Activated naive CD4-positive, alpha-beta T cell treated with anti-CD3 and anti-CD28 coated beads, Interleukin-2, amount 50 U/mL, for 72 hours (primary cell): ENCODE results near the gene VDAC1. TPM values are rescaled to one million over a fixed set of nuclear protein-coding genes. Genes with fewer than 3 reads are reported as not detected.

Experiments
- ATAC-seq, 2 donors: fragments of 150-1000 bp; cut with Tn5 transposase; 2 replicates each; pipeline ENCODE4 v1.10.0; 2021; ENCODE audit warnings: mild to moderate bottlenecking in 2 of 2, moderate library complexity in 2 of 2
- DNase-seq, 2 donors: peaks; one replicate each; pipeline ENCODE4 v3.0.0; 2021 to 2022; ENCODE audit warnings: low spot score in 2 of 2
- H3K27ac Mint-ChIP-seq, 2 donors: one replicate each; pipeline ENCODE4 v1.8.0; 2022; ENCODE audit warnings: mild to moderate bottlenecking in 2 of 2, mixed read lengths in 2 of 2
- H3K36me3 Mint-ChIP-seq, 2 donors: one replicate each; pipeline ENCODE4 v1.8.0; 2022; ENCODE audit warnings: mixed read lengths in 2 of 2
- H3K9me3 Mint-ChIP-seq, 2 donors: one replicate each; pipeline ENCODE4 v1.8.0; 2022; ENCODE audit warnings: mixed read lengths in 2 of 2
- total RNA-seq, 2 donors: library from RNA; stranded (reverse); gene quantifications; one replicate each; pipeline ENCODE4 v1.2.3, GENCODE V29; 2022

VDAC1 gene
- total RNA-seq, 2 donors from 2014 or later = 289 to 522 TPM

GRCh38 chr5:134003064-134003816 is 1.5 kb downstream of the VDAC1 start:
- H3K36me3 Mint-ChIP-seq = peaks cover 34 to 40% of the 10 kb centered on the region in 2 donors
- peak overlapping the region; percentile 93 to 98 for H3K27ac Mint-ChIP-seq
- ATAC-seq (no peak), DNase-seq (peak in 1 of 2 donors; percentile 41)
- no peaks in the 10 kb centered on the region for H3K9me3 Mint-ChIP-seq

GRCh38 chr5:134001938-134002731 is 2.6 kb downstream of the VDAC1 start:
- Mint-ChIP-seq H3K36me3 (peaks cover 34 to 40% of the 10 kb centered on the region in 2 donors), H3K9me3 (no peaks in the 10 kb centered on the region), H3K27ac (peak overlapping the region; percentile 81 to 93)
- DNase-seq (no peak), ATAC-seq (no peak)

- peak overlapping the region; percentile 44 to 85 for H3K27ac Mint-ChIP-seq
- ATAC-seq = no peak
- H3K9me3 Mint-ChIP-seq = no peaks in the 10 kb centered on the region
- DNase-seq = no peak
- H3K36me3 Mint-ChIP-seq = peaks cover 34 to 38% of the 10 kb centered on the region in 2 donors
Measured at GRCh38 chr5:134000696-134001453, 3.9 kb downstream of the VDAC1 start.

- peaks cover 26 to 30% of the 10 kb centered on the region in 2 donors for H3K36me3 Mint-ChIP-seq
- H3K9me3 Mint-ChIP-seq = no peaks in the 10 kb centered on the region
- DNase-seq (no peak), ATAC-seq (no peak)
- peak overlapping the region in 1 of 2 donors; percentile 19 for H3K27ac Mint-ChIP-seq
Measured at GRCh38 chr5:134000091-134000511, 4.7 kb downstream of the VDAC1 start.

- H3K36me3 Mint-ChIP-seq = peaks cover 23 to 28% of the 10 kb centered on the region in 2 donors
- ATAC-seq (no peak), DNase-seq (no peak)
- no peak overlapping the region for H3K27ac Mint-ChIP-seq
- no peaks in the 10 kb centered on the region for H3K9me3 Mint-ChIP-seq
Measured at GRCh38 chr5:133998807-133999206, 6.0 kb downstream of the VDAC1 start.

GRCh38 chr5:133998042-133998441 is 6.7 kb downstream of the VDAC1 start:
- Mint-ChIP-seq H3K9me3 (no peaks in the 10 kb centered on the region), H3K27ac (peak overlapping the region in 1 of 2 donors; percentile 29), H3K36me3 (peaks cover 16 to 20% of the 10 kb centered on the region in 2 donors)
- no peak for ATAC-seq
- no peak for DNase-seq

- Mint-ChIP-seq H3K36me3 (peaks cover 4 to 8% of the 10 kb centered on the region in 2 donors), H3K9me3 (no peaks in the 10 kb centered on the region), H3K27ac (no peak overlapping the region)
- ATAC-seq (peak in 1 of 2 donors; percentile 37), DNase-seq (no peak)
Measured at GRCh38 chr5:133996683-133997252, 8.0 kb downstream of the VDAC1 start.

GRCh38 chr5:133995883-133996563 is 8.8 kb downstream of the VDAC1 start:
- ATAC-seq (no peak), DNase-seq (no peak)
- no peaks in the 10 kb centered on the region for H3K9me3 Mint-ChIP-seq
- peaks cover 2 to 6% of the 10 kb centered on the region in 2 donors for H3K36me3 Mint-ChIP-seq
- H3K27ac Mint-ChIP-seq = no peak overlapping the region

GRCh38 chr5:133995341-133995740 is 9.4 kb downstream of the VDAC1 start:
- no peak for ATAC-seq
- peak overlapping the region; percentile 35 to 77 for H3K27ac Mint-ChIP-seq
- H3K9me3 Mint-ChIP-seq = no peaks in the 10 kb centered on the region
- H3K36me3 Mint-ChIP-seq = peaks cover 0 to 9% of the 10 kb centered on the region in 2 donors
- no peak for DNase-seq

GRCh38 chr5:133994990-133995333 is 9.8 kb downstream of the VDAC1 start:
- no peak for ATAC-seq
- H3K9me3 Mint-ChIP-seq = no peaks in the 10 kb centered on the region
- peaks cover 0 to 13% of the 10 kb centered on the region in 2 donors for H3K36me3 Mint-ChIP-seq
- H3K27ac Mint-ChIP-seq = peak overlapping the region; percentile 35 to 46
- no peak for DNase-seq

- ATAC-seq (no peak), DNase-seq (no peak)
- Mint-ChIP-seq H3K27ac (peak overlapping the region; percentile 35 to 56), H3K36me3 (peaks cover 0 to 14% of the 10 kb centered on the region in 2 donors), H3K9me3 (no peaks in the 10 kb centered on the region)
Measured at GRCh38 chr5:133994297-133994989, 10.3 kb downstream of the VDAC1 start.

GRCh38 chr5:133993185-133993936 is 11.4 kb downstream of the VDAC1 start:
- no peak for ATAC-seq
- H3K9me3 Mint-ChIP-seq = no peaks in the 10 kb centered on the region
- DNase-seq = no peak
- H3K27ac Mint-ChIP-seq = peak overlapping the region in 1 of 2 donors; percentile 4
- peaks cover 6 to 21% of the 10 kb centered on the region in 2 donors for H3K36me3 Mint-ChIP-seq

GRCh38 chr5:133992429-133993155 is 12.2 kb downstream of the VDAC1 start:
- H3K9me3 Mint-ChIP-seq = no peaks in the 10 kb centered on the region
- ATAC-seq (no peak), DNase-seq (no peak)
- H3K36me3 Mint-ChIP-seq = peaks cover 10 to 25% of the 10 kb centered on the region in 2 donors
- H3K27ac Mint-ChIP-seq = peak overlapping the region in 1 of 2 donors; percentile 4

GRCh38 chr5:133991171-133991910 is 13.4 kb downstream of the VDAC1 start:
- ATAC-seq (no peak), DNase-seq (no peak)
- Mint-ChIP-seq H3K36me3 (peaks cover 11 to 30% of the 10 kb centered on the region in 2 donors), H3K27ac (peak overlapping the region in 1 of 2 donors; percentile 14), H3K9me3 (no peaks in the 10 kb centered on the region)
